SJCRH30 (cell line): ENCODE measurements around the gene ABCG2. TPM values are rescaled to one million over a fixed set of nuclear protein-coding genes. Genes with fewer than 3 reads are reported as not detected.
"Not testable (repeated sequence)": the region's sequence is repeated elsewhere in the genome, so short reads cannot be mapped to it uniquely, and the experiment has no call there.

Experiments used
- DNase-seq, 2 experiments: peaks; one replicate each; pipeline ENCODE4 v3.0.0-alpha.2; 2015 to 2020
- H3K27ac ChIP-seq: fragments of 250-450 bp; sonication (Bioruptor Pico); 2 replicates; pipeline ENCODE4 v1.5.1; 2020; ENCODE audit warnings: mild to moderate bottlenecking, moderate library complexity
- H3K27me3 ChIP-seq: fragments of 250-450 bp; sonication (Bioruptor Pico); 2 replicates; pipeline ENCODE4 v1.5.1; 2020; ENCODE audit warnings: mild to moderate bottlenecking, moderate library complexity
- H3K36me3 ChIP-seq: fragments of 250-450 bp; sonication (Bioruptor Pico); 2 replicates; pipeline ENCODE4 v1.5.1; 2020; ENCODE audit warnings: mild to moderate bottlenecking, moderate library complexity
- H3K4me1 ChIP-seq: fragments of 250-450 bp; sonication (Bioruptor Pico); 2 replicates; pipeline ENCODE4 v1.5.1; 2020; ENCODE audit warnings: mild to moderate bottlenecking, moderate library complexity
- H3K4me3 ChIP-seq: fragments of 250-450 bp; sonication (Bioruptor Pico); 2 replicates; pipeline ENCODE4 v1.5.1; 2020; ENCODE audit warnings: mild to moderate bottlenecking, moderate library complexity
- H3K9me3 ChIP-seq: fragments of 250-450 bp; sonication (Bioruptor Pico); replicated peaks from 2 replicates; pipeline ENCODE4 v1.5.1; 2020; ENCODE audit warnings: mild to moderate bottlenecking, moderate library complexity
- total RNA-seq: library from RNA; depleted of rRNA; stranded (reverse); fragments of >200 nt; shearing (Covaris generic); gene quantifications from 2 replicates; pipeline ENCODE4 v1.2.3, GENCODE V29; 2014

The ABCG2 gene
- total RNA-seq, 1 experiment from 2014 or later, result 0.12 TPM

- Histone ChIP-seq H3K9me3 (no peaks in the 10 kb centered on the region), H3K4me1 (no peaks in the 10 kb centered on the region), H3K27me3 (no peaks in the 10 kb centered on the region), H3K27ac (no peak overlapping the region), H3K36me3 (no peaks in the 10 kb centered on the region), H3K4me3 (no peak overlapping the region)
- DNase-seq, result no peak
These were observed 45.6 kb downstream of the ABCG2 start for GRCh38 chr4:88112856-88113255.

GRCh38 chr4:88110826-88111225 lies 47.6 kb downstream of the ABCG2 start:
- Histone ChIP-seq H3K4me3 (no peak overlapping the region), H3K27me3 (no peaks in the 10 kb centered on the region), H3K4me1 (no peaks in the 10 kb centered on the region), H3K9me3 (no peaks in the 10 kb centered on the region), H3K36me3 (no peaks in the 10 kb centered on the region), H3K27ac (no peak overlapping the region)
- no peak for DNase-seq

- Histone ChIP-seq H3K4me1 (peaks cover 7% of the 10 kb centered on the region), H3K9me3 (no peaks in the 10 kb centered on the region), H3K36me3 (no peaks in the 10 kb centered on the region), H3K27me3 (no peaks in the 10 kb centered on the region), H3K27ac (no peak overlapping the region), H3K4me3 (no peak overlapping the region)
- DNase-seq, result no peak
These were observed 49.1 kb downstream of the ABCG2 start for GRCh38 chr4:88109123-88109881.

- H3K4me1 ChIP-seq, result peaks cover 7% of the 10 kb centered on the region
- H3K9me3 ChIP-seq, result no peaks in the 10 kb centered on the region
- no peak for DNase-seq
- no peaks in the 10 kb centered on the region for H3K27me3 ChIP-seq
- no peaks in the 10 kb centered on the region for H3K36me3 ChIP-seq
- no peak overlapping the region for H3K4me3 ChIP-seq
- H3K27ac ChIP-seq, result no peak overlapping the region
These were observed 49.7 kb downstream of the ABCG2 start for GRCh38 chr4:88108747-88109122.

- not testable (repeated sequence) for DNase-seq, H3K27me3 ChIP-seq, H3K4me3 ChIP-seq, H3K36me3 ChIP-seq, H3K4me1 ChIP-seq, H3K27ac ChIP-seq, H3K9me3 ChIP-seq
These were observed 50.4 kb downstream of the ABCG2 start for GRCh38 chr4:88108108-88108465.

GRCh38 chr4:88107406-88108107 lies 50.9 kb downstream of the ABCG2 start:
- DNase-seq, result no peak
- Histone ChIP-seq H3K9me3 (no peaks in the 10 kb centered on the region), H3K4me1 (peaks cover 7% of the 10 kb centered on the region), H3K27me3 (no peaks in the 10 kb centered on the region), H3K4me3 (no peak overlapping the region), H3K36me3 (no peaks in the 10 kb centered on the region), H3K27ac (no peak overlapping the region)

GRCh38 chr4:88106205-88106604 lies 52.2 kb downstream of the ABCG2 start:
- H3K9me3 ChIP-seq, result no peaks in the 10 kb centered on the region
- no peak for DNase-seq
- H3K27me3 ChIP-seq, result no peaks in the 10 kb centered on the region
- H3K4me3 ChIP-seq, result no peak overlapping the region
- peaks cover 7% of the 10 kb centered on the region for H3K4me1 ChIP-seq
- H3K36me3 ChIP-seq, result no peaks in the 10 kb centered on the region
- no peak overlapping the region for H3K27ac ChIP-seq

GRCh38 chr4:88104902-88105610 lies 53.4 kb downstream of the ABCG2 start:
- Histone ChIP-seq H3K9me3 (no peaks in the 10 kb centered on the region), H3K4me3 (no peak overlapping the region), H3K4me1 (peaks cover 7% of the 10 kb centered on the region), H3K27me3 (no peaks in the 10 kb centered on the region), H3K36me3 (no peaks in the 10 kb centered on the region), H3K27ac (no peak overlapping the region)
- DNase-seq, result peak; percentile 10 to 64

- Histone ChIP-seq H3K9me3 (no peaks in the 10 kb centered on the region), H3K36me3 (no peaks in the 10 kb centered on the region), H3K4me1 (peaks cover 7% of the 10 kb centered on the region), H3K4me3 (no peak overlapping the region), H3K27ac (no peak overlapping the region), H3K27me3 (no peaks in the 10 kb centered on the region)
- no peak for DNase-seq
These were observed 56.4 kb downstream of the ABCG2 start for GRCh38 chr4:88102026-88102425.

- H3K9me3 ChIP-seq, result no peaks in the 10 kb centered on the region
- no peaks in the 10 kb centered on the region for H3K36me3 ChIP-seq
- no peak overlapping the region for H3K4me3 ChIP-seq
- no peak overlapping the region for H3K27ac ChIP-seq
- DNase-seq, result no peak
- H3K4me1 ChIP-seq, result peaks cover 7% of the 10 kb centered on the region
- no peaks in the 10 kb centered on the region for H3K27me3 ChIP-seq
These were observed 57.3 kb downstream of the ABCG2 start for GRCh38 chr4:88101165-88101564.

GRCh38 chr4:88098993-88099752 lies 59.3 kb downstream of the ABCG2 start:
- H3K27me3 ChIP-seq, result no peaks in the 10 kb centered on the region
- no peak for DNase-seq
- H3K27ac ChIP-seq, result no peak overlapping the region
- H3K36me3 ChIP-seq, result no peaks in the 10 kb centered on the region
- no peaks in the 10 kb centered on the region for H3K9me3 ChIP-seq
- no peaks in the 10 kb centered on the region for H3K4me1 ChIP-seq
- H3K4me3 ChIP-seq, result no peak overlapping the region

GRCh38 chr4:88097781-88098180 lies 60.7 kb downstream of the ABCG2 start:
- H3K36me3 ChIP-seq, result no peaks in the 10 kb centered on the region
- no peaks in the 10 kb centered on the region for H3K27me3 ChIP-seq
- DNase-seq, result no peak
- H3K27ac ChIP-seq, result no peak overlapping the region
- no peaks in the 10 kb centered on the region for H3K4me1 ChIP-seq
- no peaks in the 10 kb centered on the region for H3K9me3 ChIP-seq
- no peak overlapping the region for H3K4me3 ChIP-seq

- Histone ChIP-seq H3K36me3 (no peaks in the 10 kb centered on the region), H3K27me3 (no peaks in the 10 kb centered on the region), H3K9me3 (no peaks in the 10 kb centered on the region), H3K4me3 (no peak overlapping the region), H3K27ac (no peak overlapping the region), H3K4me1 (no peaks in the 10 kb centered on the region)
- DNase-seq, result no peak
These were observed 61.1 kb downstream of the ABCG2 start for GRCh38 chr4:88097301-88097700.

- Histone ChIP-seq H3K4me3 (no peak overlapping the region), H3K27me3 (no peaks in the 10 kb centered on the region), H3K9me3 (no peaks in the 10 kb centered on the region), H3K4me1 (no peaks in the 10 kb centered on the region), H3K27ac (no peak overlapping the region), H3K36me3 (no peaks in the 10 kb centered on the region)
- DNase-seq, result no peak
These were observed 64.6 kb downstream of the ABCG2 start for GRCh38 chr4:88093874-88094273.

- no peak for DNase-seq
These were observed 67.1 kb downstream of the ABCG2 start for GRCh38 chr4:88091378-88091777.

More at GRCh38 chr4:88091378-88091777, 67.1 kb downstream of the ABCG2 start:
- H3K4me1 ChIP-seq, result no peaks in the 10 kb centered on the region
- H3K27ac ChIP-seq, result no peak overlapping the region
- no peak overlapping the region for H3K4me3 ChIP-seq
- no peaks in the 10 kb centered on the region for H3K27me3 ChIP-seq
- no peaks in the 10 kb centered on the region for H3K9me3 ChIP-seq
- no peaks in the 10 kb centered on the region for H3K36me3 ChIP-seq
